Glomerular visceral epithelial cell (primary cell): Measurements from ENCODE around the gene LCP1.

ENCODE experiments used
- DNase-seq: peaks from one replicate; pipeline ENCODE4 v3.0.0-alpha.2; 2016; ENCODE audit errors: extremely low spot score

The LCP1 gene

DNA sequence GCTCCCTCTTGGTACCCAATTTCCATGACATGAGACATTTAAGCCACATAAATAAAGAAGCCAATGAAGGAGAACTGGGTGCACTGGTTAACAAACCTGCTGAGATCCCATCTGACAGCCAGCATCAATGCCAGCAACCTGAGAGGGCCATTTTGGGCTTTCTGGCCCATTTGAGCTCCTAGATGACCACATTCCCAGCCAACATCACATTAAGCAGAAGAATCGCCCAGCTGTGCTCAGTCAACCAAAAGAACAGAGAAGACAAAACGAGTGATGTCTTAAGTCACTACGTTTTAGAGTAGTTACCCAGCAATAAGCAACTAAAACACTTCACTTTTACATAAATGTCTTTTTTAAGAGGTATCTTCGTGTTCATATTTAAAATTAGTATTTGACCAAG, 21.9 kb downstream of the LCP1 start:
- DNase-seq = no peak

DNA sequence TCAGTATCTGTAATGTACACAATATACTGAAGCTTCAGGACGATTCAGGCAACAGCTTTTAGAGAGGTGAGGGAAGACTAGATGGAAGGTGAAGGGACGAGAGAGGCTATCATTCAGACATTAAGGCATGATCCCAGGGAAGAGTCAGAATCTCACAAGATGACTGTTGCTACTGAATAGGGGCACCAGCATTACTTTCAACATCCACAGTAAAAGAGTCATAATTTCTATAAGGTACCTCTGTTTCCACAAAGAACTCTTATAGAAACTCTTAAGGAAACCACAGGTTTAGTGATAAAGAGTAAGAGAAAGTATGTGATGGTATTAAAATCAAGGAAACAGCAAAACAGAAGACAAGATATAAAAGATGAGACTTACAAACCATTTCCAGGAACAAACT, 23.0 kb downstream of the LCP1 start:
- no peak for DNase-seq

DNA sequence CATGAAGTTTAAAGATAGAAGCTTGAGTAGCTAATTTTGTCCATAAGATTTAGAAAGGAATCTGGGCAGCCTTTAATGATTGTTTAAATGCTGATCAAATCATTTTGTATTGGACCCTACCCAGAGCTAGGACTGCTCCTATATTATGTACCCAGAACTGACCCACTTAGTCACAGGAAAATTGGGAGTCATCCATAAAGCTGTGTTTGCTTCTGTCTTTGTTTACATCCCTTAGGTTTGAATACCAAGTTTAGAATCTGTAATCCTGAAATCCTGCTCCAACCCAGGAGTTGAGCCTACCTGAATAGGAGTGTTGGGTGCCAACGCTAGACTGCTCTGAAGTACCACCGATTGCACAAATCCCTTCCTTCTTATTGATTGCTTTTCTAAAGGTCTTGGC, 23.8 kb downstream of the LCP1 start:
- DNase-seq = no peak

DNA sequence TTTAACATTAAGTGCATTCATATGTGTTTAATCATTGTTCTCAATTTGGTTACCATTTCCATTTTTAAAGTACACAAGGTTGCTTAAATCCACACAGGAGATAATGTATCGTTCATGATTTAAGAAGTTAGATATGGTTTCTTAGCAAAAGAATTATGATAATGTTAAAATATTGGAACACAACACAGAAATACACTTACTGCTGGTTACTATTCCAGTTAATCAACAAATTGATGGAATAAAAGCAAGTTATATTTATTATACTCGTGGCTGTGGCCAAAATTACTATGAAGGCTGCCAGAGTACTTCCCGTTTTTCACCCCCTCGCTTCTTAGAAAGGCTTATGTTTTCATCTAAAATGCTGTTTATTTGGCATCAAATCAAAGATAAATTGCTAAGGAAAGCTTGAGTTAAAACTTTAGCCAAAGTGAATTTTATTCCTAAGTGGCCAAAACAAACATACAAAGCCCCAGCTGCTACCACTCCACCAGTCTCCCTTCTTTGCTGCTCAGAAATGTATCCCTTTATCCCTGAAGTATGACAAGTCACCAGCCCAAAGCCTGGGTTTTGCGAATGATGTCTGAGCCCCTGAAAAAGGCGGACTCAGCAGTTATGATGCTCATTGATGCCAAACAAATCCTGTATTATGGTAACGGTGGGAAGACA, 27.7 kb downstream of the LCP1 start:
- DNase-seq = no peak

DNA sequence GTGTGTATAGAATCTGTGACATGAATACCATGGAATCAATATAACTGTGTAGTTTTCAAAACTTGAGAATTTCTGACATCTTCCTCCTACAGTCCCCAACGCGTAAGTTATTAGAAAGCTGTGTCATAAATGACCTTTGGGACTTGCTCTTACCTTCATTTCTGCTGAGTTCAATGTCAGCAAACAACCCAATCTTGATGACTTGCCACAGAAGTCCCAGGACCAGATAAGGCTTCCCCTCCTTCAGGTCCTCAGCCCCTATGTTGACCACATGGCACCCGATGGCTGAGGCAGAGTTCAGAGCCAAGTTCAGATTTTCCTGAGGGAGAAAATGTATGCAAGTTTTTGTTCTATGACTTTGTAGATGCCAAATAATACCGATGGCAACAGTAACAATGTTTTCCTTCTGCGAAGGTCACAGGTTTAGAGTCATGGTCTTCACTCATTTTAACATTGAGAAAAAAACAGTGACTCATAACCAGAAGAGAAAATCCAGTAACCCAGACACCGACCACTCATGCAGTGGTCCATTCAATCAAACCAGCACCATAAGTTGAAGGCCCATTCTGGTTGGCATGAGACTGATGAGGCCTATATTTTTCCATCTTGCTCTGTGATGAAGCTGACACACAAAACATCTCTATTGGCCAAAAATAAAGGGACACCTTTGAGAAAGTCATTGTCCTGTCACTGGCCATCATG, 29.2 kb downstream of the LCP1 start:
- no peak for DNase-seq

DNA sequence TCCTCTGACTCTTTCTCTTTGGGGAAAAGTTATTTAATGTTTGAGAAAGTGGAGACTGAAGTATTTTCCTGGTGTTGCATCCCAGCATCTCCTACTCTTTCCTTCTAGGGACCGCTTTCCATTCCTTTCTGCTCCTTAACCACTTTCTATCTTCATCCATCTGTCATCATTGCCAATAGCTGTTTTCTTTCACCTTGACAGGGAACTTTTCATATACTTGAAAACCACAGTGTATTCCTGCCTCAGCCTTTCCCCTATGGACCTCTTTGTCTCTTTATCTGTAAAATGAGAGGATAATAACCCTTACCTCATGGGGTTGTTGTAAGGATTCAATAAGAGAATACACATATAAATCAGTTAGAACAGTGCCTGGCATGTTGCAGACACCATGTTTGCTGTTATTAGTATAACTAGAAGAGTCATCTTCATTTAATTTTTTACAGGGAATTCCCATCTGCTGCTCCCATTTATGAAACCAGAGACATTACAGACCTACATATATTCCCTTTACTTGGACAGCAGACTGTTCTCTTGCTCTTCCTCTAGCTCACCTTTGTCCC, 31.8 kb downstream of the LCP1 start:
- no peak for DNase-seq

DNA sequence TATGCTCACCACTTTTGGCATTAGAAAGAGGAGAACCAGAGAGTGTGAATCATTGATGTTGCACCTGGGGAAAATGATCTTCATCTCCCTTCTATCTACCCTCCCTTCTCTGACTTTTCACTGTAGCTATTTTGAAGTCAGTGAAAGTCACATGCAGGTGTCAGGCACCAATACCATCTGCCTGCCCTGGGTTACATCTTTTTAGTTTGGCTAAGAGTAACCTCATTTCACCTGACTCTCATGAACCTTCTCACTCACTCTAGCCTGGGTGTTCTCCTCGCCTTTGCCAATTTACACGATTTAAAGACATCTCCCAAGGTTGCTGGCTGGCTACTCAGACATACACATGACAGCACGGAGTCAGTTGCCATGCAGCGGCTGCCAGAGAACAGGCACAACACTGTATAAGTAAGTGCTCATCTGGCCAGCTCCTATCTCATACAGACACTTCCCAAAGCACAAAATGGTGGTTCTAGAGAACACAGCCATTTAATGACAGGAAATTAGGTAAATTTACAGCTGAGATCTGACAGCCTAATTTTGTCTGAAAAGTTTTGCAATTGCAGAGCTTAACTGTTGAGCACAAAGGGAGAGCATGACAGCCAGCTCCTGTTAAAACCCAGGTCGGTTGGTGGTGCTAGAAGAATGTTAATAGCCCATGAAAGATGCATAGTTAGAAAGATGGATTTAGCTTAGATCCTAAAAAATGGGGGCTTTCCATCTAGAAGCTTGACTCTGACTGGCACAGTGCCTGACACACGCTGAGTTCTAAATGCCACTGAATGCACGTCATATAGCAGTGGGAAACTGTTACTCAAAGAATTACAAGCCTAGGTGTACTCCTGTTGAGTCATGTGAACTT, 32.5 kb downstream of the LCP1 start:
- DNase-seq = peak; percentile 64

DNA sequence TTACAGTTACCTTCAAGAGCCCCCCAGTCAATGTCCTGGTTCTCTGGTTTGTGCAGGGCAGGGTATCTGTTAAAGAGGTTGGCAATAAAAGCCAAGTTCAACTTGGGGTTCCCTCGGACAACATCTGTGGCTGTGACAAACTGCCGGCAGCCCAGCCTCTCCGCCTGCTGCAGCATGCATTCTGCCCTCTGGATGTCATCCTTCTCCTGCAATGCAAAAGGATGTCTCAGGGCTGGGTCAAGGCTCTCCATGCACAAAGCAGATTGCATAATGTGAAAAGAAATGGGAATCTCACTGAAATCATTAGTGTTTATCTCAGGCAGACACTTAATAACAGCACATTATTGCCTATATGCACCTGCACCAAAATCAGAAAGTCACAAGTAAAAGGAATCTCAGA, 35.1 kb downstream of the LCP1 start:
- no peak for DNase-seq

DNA sequence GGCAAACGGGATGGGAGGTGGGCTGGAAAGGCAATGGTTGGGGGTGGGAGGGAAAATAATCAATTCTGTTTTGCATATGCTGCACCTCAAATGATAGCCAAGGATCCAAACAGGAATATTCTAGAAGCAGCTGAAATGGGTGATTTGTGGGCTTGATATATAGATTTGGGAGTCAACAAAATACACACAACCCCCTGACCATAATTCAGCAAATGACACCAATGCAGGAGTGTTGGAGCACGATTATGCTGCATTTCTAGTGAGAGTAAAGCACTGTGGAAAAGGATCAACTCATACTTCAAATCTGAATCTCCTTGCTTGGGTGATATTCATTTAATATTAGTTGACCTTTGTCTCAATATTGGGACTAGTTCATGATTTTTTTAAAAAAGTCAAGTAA, 36.0 kb downstream of the LCP1 start:
- DNase-seq = no peak

DNA sequence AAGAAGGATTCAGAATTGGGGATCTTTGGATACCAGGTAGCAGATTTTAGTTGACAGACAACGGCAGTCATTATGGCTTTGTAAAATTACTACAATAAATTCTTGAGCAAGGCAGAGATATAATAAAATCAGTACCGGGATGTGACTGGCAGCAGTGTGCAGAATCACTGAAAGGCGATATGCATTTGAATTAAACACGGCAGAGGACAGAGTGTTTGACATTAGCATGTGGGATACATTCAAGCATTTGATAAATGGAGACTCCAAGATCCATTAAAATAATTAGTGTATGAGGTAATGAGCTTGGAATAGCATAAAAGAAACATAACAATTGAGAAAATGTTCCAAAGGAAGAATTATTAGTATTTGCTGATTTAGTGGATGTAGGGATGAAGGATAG, 36.8 kb downstream of the LCP1 start:
- DNase-seq = no peak

DNA sequence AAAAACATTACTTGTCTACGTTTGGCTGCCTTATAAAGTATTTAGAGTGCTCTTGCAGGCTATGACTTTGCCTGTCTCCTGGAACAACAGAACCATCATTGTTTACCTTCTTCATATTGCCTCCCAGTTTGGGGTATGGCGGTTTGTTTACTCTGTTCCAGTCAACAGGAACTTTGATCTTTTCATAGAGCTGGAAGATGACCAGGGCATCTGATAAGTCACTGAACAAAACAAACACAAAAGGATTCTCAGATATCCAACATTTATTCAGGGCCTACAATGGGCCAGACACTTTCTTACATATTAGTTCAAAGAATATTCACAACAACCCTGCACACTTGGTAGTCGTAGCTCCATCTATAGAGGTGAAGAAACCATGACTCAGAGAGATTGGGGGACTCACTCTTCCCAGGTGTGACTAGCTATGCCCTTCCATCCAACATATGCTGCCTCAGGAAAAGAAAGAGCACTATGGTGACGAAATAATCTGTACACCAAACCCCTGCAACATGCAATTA, 38.7 kb downstream of the LCP1 start:
- DNase-seq = no peak

DNA sequence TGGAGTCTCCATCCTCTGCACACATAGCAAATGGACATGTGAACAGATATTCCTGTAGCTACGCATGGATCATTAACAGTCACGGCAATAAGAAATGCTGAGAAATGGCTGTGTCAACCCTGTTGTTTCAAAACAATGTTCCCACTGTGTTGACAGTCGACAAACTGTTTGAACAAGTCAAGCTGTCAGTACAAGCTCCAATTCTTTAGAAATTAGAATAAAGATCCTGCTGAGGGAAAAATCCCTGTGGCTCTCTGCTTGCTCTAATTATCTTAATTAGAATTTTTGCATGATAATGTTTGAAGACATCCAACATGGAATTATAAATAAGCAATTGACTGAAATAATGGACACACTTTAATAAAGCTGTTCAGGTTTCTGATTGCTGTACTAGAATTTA, 39.2 kb downstream of the LCP1 start:
- no peak for DNase-seq

DNA sequence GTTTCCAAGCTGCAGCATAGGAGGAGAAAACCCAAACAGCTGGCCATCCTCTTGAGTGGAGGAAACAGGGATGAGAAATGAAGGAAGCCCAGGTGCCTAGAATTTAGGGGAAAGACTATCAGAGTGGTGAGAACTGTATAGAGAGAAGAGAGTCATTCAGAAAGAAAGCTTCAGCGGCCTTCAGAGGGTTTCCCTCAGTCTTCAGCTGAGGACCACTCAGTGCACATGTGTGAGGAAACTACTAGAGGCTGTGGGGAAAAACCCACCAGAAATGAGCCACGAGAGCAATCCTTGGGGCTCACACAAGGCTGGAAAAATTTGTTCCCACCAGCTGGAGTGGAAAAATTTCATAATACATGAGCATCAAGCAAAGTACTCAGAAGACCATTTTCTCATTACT, 41.9 kb downstream of the LCP1 start:
- no peak for DNase-seq

DNA sequence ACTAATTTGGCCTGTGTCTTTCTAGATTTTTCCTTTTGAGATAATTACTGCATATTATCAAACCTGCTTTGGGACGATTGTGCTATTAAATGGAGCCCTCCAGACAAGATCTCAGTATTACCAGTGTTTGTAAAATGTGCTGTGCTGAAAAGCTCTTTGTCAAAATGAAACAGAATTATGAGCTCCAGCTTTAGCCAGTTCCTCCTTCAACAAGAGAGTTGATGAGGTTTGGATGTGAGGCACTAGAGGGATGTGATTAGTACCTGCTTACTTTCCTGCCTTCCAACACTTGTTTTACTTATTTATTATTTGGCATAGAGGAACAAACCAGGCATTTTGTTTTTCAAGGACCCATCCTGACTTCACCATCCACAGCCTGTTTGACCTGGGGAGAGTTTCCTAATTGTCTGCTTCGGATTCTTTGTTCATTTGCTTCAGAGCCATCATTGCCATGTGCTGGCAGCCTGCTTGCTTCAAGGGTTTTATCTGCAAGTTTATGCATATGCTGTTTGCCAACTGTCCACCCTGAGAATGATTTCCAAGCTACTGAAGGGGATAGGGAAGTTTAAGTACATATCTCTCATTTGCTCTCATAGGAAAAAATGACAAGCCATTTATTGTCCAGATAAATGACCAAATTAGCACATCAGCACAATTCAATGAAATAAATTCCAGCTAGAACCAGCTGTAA, 44.2 kb downstream of the LCP1 start:
- DNase-seq = no peak

DNA sequence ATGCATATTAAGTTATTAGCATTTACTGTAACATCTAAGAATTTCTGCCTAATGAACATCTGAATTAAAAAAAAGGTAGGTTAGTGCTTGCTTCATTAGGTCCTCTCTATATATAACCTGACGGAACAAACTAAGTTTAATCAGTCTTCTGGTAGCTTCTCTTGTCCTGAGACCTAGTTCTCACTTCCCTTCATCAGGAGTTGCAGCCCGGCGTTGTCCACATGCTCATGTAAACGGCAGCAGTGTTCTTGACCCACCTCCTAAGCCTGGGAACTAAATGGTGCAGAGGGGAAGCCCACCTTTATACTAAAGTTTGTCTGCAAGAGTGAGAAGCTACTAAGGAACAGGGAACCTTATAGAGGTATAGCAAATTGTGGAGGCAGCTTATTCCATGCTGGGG, 45.3 kb downstream of the LCP1 start:
- DNase-seq = no peak

DNA sequence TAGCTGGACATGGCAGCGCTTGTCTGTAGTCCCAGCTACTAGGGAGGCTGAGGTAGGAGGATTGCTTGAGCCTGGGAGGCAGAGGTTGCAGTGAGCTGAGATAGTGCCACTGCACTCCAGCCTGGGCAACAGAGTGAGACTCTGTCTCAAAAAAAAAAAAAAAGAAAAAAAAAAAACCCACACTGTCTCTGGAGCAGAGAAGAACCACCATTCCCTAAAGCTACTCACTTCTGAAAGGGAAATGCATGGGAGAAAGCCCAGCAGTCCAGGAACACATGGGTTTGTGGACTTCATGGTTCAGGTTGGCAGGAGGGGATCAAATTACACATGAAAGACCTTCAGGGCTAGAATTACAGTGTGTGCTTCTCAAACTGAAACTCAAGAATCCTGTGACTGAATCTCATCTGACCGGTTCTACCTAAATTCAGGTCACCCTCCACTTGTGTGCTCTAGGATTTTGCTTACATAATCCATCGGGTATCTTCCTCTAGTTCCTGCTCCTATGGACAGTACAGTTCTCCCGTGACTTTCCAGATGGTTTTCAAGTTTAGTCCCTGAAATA, 46.9 kb downstream of the LCP1 start:
- peak; percentile 12 for DNase-seq

DNA sequence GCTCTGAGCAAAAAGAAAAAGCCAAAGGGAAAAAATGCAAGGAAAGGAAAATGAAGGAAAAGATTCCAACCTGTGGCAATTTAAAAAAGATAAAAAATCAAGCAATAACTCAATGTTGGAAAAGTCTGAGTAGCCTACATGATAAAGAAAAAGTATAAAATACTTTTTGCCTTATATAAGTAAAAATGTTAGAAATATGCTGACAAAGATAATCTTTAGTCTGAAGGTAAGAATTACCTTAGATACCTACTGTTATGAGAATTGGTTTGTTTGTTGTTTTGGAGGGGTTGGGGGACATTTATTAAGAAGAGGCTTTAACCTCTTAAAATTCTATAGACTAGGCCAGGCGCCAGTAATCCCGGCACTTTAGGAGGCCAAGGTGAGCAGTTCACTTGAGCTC, 47.5 kb downstream of the LCP1 start:
- DNase-seq = no peak

DNA sequence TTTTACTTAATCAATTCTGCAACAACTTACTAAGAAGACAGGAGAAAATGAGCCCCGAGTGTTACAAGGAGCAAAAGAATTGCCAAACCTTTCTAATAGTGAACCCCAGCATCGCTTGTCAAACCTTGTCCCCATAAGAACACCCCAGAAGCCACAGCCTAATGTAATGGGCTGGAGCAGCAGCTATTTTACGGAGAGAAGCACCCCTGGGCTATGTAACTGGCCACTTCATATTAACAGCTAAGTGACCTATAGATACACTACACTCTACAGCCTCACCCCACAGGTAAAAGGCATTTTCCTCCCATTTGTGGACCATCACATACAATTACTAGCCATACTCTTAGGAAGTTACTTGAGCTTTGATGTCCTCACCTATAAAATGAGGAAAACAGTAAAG, 49.9 kb downstream of the LCP1 start:
- no peak for DNase-seq

DNA sequence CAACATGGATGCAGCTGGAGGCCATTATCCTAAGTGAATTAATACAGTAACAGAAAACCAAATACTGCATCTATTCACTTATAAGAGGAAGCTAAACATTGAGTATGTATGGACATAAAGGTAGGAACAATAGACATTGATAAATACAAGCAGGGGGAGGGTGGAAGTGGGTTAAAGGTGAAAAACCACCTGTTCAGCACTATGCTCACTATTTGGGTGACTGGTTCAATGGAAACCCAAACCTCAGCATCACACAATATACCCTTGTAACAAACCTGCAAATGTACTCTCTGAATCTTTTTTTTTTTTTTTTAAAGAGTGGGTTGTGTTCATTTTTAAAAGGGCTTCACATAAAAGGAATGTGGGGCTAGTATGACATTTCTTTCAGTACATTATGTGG, 50.3 kb downstream of the LCP1 start:
- DNase-seq = no peak

DNA sequence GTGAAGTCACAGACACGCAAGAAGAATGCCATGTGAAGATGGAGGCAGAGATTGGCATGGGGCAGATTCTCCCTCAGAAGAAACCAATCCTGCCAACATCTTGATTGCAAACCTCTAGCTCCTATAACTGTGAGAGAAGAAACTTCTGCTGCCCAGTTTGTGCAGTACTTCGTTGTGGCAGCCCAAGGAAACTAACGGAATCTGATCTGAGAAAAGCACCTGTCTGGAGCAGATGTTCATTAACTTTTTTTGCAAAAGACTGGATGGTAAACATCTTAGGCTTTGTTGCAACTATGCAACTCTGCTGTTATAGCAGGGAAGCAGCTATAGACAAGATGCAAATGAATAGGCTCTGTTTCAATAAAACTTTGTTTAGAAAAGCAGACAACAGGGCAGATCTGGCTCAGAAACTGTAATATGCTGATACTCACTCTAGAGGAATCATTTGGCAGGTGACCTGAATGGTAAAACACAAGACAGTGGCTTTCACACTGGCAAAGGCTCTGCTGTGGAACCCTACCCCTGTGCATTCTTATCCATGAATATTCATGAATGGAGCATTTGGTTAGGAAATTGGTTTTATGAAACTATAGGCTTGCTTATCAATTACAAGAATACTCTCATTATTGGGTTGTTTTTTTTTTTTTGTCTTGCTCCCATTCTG, 51.9 kb downstream of the LCP1 start:
- no peak for DNase-seq

DNA sequence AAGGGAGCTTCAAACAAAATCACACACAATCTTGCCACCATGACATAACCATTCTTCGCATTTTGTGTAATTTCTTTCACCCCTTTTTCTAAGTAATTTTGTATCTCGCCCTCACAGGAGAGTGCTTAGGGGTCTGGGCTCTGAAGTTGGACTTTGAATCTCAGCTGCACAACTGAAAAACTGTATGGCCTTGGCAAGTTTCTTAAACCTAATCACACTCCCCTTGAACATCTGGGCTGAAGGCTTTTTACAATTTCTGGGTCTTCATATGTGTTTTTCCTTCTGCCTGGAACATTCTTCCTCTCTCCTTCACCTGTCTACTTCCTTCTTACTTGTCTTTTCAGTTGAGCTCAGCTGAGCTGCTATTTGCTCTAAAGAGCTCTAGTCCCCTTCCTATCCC, 52.9 kb downstream of the LCP1 start:
- no peak for DNase-seq
